C4-2B (cell line): ENCODE measurements around the gene PTGER2.

ENCODE experiments used
- CTCF ChIP-seq: fragments of 450-650 bp; conservative IDR thresholded peaks from 2 replicates; pipeline ENCODE4 v1.5.1; 2017; ENCODE audit warnings: mild to moderate bottlenecking
- ZFX ChIP-seq: fragments of 450-650 bp; IDR thresholded peaks from 2 replicates; pipeline ENCODE4 v1.6.1; 2017

GRCh38 chr14:52365071-52365470 lies 51.0 kb downstream of the PTGER2 start:
- TF ChIP-seq CTCF (no peak), ZFX (no peak)
